GM19397 (cell line): ENCODE results near the gene CD28.

Experiments
- ATAC-seq: cut with Tn5 transposase; IDR thresholded peaks from one replicate; pipeline ENCODE4 v1.9.1; 2021; ENCODE audit warnings: mild to moderate bottlenecking, moderate library complexity; ENCODE audit not compliant: unreplicated experiment

Gene CD28

GRCh38 chr2:203713381-203713780 is 6.9 kb downstream of the CD28 start:
- no peak for ATAC-seq

- no peak for ATAC-seq
Observed at GRCh38 chr2:203714112-203714511, 7.7 kb downstream of the CD28 start.

- ATAC-seq = no peak
Observed at GRCh38 chr2:203715744-203716143, 9.3 kb downstream of the CD28 start.

- peak; percentile 92 for ATAC-seq
Observed at GRCh38 chr2:203718087-203718486, 11.6 kb downstream of the CD28 start.

- no peak for ATAC-seq
Observed at GRCh38 chr2:203719456-203720410, 13.3 kb downstream of the CD28 start.

GRCh38 chr2:203720915-203721672 is 14.7 kb downstream of the CD28 start:
- ATAC-seq = no peak

- ATAC-seq = no peak
Observed at GRCh38 chr2:203721781-203722300, 15.4 kb downstream of the CD28 start.

- no peak for ATAC-seq
Observed at GRCh38 chr2:203722411-203722810, 16.0 kb downstream of the CD28 start.

- no peak for ATAC-seq
Observed at GRCh38 chr2:203728321-203728720, 21.9 kb downstream of the CD28 start.

- no peak for ATAC-seq
Observed at GRCh38 chr2:203730076-203730729, 23.8 kb downstream of the CD28 start.

- ATAC-seq = no peak
Observed at GRCh38 chr2:203730883-203731282, 24.4 kb downstream of the CD28 start.

- no peak for ATAC-seq
Observed at GRCh38 chr2:203732092-203732952, 25.9 kb downstream of the CD28 start.

- ATAC-seq = no peak
Observed at GRCh38 chr2:203732953-203733510, 26.6 kb downstream of the CD28 start.

GRCh38 chr2:203733684-203734083 is 27.2 kb downstream of the CD28 start:
- no peak for ATAC-seq

- ATAC-seq = no peak
Observed at GRCh38 chr2:203734276-203734983, 28.0 kb downstream of the CD28 start.

- ATAC-seq = no peak
Observed at GRCh38 chr2:203737360-203737759, 30.9 kb downstream of the CD28 start.

- no peak for ATAC-seq
Observed at GRCh38 chr2:203739351-203739750, 32.9 kb downstream of the CD28 start.

- ATAC-seq = no peak
Observed at GRCh38 chr2:203740871-203741281, 34.4 kb downstream of the CD28 start.

GRCh38 chr2:203741566-203741965 is 35.1 kb downstream of the CD28 start:
- ATAC-seq = no peak
